ENCODE data around the gene FCAMR. TPM values are rescaled to one million over a fixed set of nuclear protein-coding genes. Genes with fewer than 3 reads are reported as not detected.

Gene FCAMR
- total RNA-seq, 3 donors from 2014 or later: 0.41 to 0.98 (median 0.84) TPM

DNA sequence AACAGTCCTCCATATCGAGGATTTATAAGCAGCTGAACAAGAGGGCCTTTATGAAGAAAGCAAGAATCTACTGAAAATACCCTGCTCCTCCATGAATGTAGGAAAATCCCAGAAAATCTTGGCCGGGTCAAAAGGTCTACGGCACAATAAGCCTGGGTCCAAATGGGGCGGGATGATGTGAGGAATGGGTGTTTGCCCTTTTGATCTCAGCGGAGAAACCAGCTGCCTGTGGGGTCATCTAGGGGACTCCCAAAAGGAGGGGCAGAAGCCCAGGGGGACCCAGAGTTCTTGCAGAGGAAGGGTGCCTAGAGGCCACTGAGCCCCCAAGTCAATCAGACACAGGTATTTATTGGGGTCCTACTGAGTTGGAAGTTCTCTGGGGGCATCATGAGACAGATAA is 12.6 kb downstream of the FCAMR start:
- Histone ChIP-seq H3K4me3 (no peak overlapping the region), H3K4me1 (ENCODE audit: low read depth) (peaks cover 40% of the 10 kb centered on the region), H3K36me3 (ENCODE audit: low read depth) (no peaks in the 10 kb centered on the region), H3K9me3 (no peaks in the 10 kb centered on the region)
- intact Hi-C loops (cut with DNase I, micrococcal nuclease): no loop called here
- no peak for ATAC-seq
- no peak for DNase-seq
- TF ChIP-seq, protein P1, sequence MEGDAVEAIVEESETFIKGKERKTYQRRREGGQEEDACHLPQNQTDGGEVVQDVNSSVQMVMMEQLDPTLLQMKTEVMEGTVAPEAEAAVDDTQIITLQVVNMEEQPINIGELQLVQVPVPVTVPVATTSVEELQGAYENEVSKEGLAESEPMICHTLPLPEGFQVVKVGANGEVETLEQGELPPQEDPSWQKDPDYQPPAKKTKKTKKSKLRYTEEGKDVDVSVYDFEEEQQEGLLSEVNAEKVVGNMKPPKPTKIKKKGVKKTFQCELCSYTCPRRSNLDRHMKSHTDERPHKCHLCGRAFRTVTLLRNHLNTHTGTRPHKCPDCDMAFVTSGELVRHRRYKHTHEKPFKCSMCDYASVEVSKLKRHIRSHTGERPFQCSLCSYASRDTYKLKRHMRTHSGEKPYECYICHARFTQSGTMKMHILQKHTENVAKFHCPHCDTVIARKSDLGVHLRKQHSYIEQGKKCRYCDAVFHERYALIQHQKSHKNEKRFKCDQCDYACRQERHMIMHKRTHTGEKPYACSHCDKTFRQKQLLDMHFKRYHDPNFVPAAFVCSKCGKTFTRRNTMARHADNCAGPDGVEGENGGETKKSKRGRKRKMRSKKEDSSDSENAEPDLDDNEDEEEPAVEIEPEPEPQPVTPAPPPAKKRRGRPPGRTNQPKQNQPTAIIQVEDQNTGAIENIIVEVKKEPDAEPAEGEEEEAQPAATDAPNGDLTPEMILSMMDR (IDR thresholded peaks at IDR 0.05): no peak

DNA sequence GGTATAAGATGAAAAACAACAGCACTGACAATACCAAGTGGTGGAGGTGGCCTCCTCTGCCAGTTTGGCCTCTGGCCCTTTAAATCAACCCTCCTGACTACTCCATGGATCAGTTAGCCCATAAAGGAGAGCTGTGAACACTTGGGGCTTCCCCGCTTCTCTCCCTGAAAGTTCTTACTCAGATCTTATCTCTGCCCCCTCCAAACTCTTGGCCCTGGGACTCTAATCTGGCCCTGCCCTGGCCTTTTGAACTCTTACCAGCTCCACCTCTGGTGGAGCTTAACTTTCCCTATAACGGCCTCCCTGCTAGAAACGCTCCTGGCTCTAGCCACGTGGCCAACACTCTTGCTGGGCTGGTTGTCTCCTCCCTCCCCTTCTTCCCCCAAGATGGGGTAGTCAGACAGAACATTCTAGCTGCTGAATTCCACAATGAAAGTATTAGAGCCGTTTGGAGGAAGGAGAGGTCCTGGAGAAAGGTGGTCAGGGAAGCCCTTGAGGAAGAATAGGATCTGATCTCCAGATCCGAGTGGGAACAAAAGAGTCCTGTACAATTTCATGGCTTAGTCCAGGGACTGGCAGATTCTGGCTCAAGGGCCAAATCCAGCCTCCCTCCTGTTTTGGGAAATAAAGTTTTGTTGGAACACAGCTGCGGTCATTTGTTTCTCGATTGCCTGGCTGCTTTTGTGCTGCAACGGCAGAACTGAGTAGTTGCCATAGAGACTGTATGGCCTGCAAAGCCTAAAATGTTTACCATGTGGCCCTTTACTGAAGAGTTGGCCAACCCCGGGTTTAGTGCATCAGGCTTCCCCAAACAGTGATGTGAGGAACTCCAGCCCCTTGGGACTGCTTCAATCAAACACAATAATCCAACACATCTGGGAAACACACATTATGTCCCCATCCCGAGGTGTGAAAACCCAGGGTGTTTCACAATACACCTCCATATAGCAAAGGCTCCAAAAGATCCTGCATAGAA is 14.5 kb downstream of the FCAMR start:
- intact Hi-C loops (cut with DNase I, micrococcal nuclease): no loop called here
- Histone ChIP-seq H3K4me3 (no peak overlapping the region), H3K4me1 (ENCODE audit: low read depth) (peaks cover 58% of the 10 kb centered on the region), H3K9me3 (no peaks in the 10 kb centered on the region), H3K36me3 (ENCODE audit: low read depth) (no peaks in the 10 kb centered on the region)
- peak; percentile 74 to 79 (median 76) for DNase-seq
- TF ChIP-seq, protein P1 (IDR thresholded peaks at IDR 0.05): no peak
- ATAC-seq: peak; percentile 68

DNA sequence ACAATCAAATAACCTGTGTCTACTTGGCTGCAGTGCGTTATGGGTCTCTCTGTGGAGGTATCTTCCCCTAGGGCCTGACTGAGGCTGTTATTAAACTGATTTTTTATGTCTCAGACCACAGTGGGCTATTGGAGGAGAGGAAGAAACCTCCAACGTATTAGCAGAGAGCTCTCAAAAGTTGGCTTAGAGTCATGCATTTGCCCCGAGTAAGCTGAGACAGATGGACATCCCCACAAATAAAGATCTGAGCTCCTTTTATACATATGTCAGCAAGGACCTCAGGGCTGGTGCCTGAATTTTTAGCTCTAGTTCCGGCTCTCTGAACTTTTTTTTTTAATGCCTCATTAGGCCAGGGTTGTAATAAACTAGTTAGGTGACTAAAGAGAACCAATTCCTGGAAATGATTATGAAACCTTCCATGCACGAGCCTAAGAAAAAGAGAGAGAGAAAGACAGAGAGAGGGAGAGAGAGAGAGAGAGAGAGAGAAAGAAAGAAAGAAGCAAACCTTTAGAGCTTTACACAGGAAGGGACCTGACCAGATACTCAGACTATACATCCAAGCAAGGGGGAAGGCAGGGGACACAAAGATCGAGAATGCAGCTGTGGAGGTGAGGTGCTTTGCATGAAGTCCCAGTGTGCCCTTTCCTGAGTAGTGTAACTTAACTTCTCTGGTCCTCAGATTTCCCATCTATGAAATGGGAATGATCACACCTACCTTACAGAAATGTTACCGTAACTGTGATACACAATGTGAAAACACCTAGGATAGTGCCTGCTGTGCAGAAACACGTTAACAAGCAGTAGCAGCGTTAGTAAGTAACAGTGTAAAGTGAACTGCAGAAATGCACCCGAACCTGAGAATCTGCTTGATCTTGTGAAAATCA is 15.6 kb downstream of the FCAMR start:
- Histone ChIP-seq H3K9me3 (no peaks in the 10 kb centered on the region), H3K4me1 (ENCODE audit: low read depth) (peaks cover 59% of the 10 kb centered on the region), H3K36me3 (ENCODE audit: low read depth) (no peaks in the 10 kb centered on the region), H3K4me3 (no peak overlapping the region)
- TF ChIP-seq, protein P1 (IDR thresholded peaks at IDR 0.05): no peak
- intact Hi-C loops (cut with DNase I, micrococcal nuclease): no loop called here
- peak; percentile 4 for ATAC-seq
- DNase-seq: no peak

DNA sequence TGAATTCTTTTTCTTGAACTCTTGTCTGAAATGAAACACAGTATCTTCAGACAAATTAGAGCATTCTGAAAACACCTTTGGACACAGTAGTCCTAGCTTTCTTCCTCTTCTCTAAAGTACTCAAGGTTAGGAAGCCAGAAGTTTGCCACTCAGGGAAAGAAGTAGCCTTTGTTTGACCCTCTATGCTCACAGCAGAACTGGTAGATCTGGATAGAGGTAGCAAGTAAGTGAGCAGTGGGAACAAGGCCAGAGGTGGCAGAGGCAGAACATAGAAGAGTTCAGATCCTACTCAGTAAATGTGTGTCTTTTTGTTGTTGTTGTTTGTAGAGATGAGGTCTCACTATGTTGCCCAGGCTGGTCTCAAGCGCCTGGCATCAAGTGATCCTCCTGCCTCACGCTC is 16.6 kb downstream of the FCAMR start:
- DNase-seq (no peak), ATAC-seq (no peak)
- intact Hi-C loops (cut with DNase I, micrococcal nuclease): no loop called here
- peaks cover 67% of the 10 kb centered on the region for H3K4me1 ChIP-seq (ENCODE audit: low read depth)
- TF ChIP-seq, protein P1 (IDR thresholded peaks at IDR 0.05): no peak
- no peaks in the 10 kb centered on the region for H3K36me3 ChIP-seq (ENCODE audit: low read depth)
- H3K4me3 ChIP-seq: no peak overlapping the region
- H3K9me3 ChIP-seq: no peaks in the 10 kb centered on the region

DNA sequence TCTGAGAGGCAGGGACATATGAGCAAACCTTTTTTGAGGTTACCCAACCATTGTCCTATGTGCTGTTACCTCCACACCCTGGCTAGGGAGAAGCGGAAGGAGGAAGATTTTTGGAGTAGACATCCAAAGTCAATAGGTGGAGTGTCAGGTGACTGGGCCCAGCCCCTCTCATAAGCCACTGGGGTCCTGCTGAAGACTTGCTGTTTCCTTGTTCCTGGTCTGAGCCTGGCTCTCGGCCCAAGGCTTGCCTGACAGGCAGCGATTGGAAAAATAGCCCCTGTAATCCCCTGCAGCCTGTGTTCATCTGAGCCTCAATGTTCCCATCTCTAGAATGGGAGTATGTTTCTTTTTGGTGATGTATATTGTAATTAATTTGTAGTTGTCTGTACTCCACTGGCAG is 17.1 kb downstream of the FCAMR start:
- DNase-seq: peak; percentile 86 to 89 (median 88)
- Histone ChIP-seq H3K36me3 (ENCODE audit: low read depth) (no peaks in the 10 kb centered on the region), H3K4me3 (no peak overlapping the region), H3K4me1 (ENCODE audit: low read depth) (peaks cover 70% of the 10 kb centered on the region), H3K9me3 (no peaks in the 10 kb centered on the region)
- peak; percentile 69 for ATAC-seq
- TF ChIP-seq, protein P1 (IDR thresholded peaks at IDR 0.05): no peak
- intact Hi-C loops (cut with DNase I, micrococcal nuclease): no loop called here
